Dermis microvascular lymphatic vessel endothelial cell (primary cell): ENCODE results near the gene NR1I2. TPM values are rescaled to one million over a fixed set of nuclear protein-coding genes. Genes with fewer than 3 reads are reported as not detected.

Experiments used
- DNase-seq, 2 donors: peaks; one replicate each; pipeline versions ENCODE4 v3.0.0 to v3.0.0-alpha.2; 2010; ENCODE audit warnings: low read depth in 2 of 2
- total RNA-seq: library from RNA; depleted of rRNA; stranded (reverse); fragments of >200 nt; gene quantifications from 2 replicates; pipeline ENCODE4 v1.2.1, GENCODE V29; 2014

NR1I2 gene
- total RNA-seq, 1 donor from 2014 or later = under 0.01 TPM

GRCh38 chr3:119818937-119819336 lies 37.0 kb downstream of the NR1I2 start:
- no peak for DNase-seq

- DNase-seq = no peak
Observed at GRCh38 chr3:119819806-119820205, 37.9 kb downstream of the NR1I2 start.

- no peak for DNase-seq
Observed at GRCh38 chr3:119825820-119826219, 43.9 kb downstream of the NR1I2 start.

- no peak for DNase-seq
Observed at GRCh38 chr3:119826711-119827608, 45.1 kb downstream of the NR1I2 start.

GRCh38 chr3:119829420-119829819 lies 47.5 kb downstream of the NR1I2 start:
- DNase-seq = no peak

GRCh38 chr3:119831022-119831421 lies 49.1 kb downstream of the NR1I2 start:
- DNase-seq = peak in 1 of 2 donors; percentile 18

GRCh38 chr3:119831941-119832371 lies 50.1 kb downstream of the NR1I2 start:
- no peak for DNase-seq

- DNase-seq = no peak
Observed at GRCh38 chr3:119834754-119835370, 53.0 kb downstream of the NR1I2 start.

GRCh38 chr3:119835556-119835955 lies 53.7 kb downstream of the NR1I2 start:
- DNase-seq = no peak

- no peak for DNase-seq
Observed at GRCh38 chr3:119841808-119842471, 60.0 kb downstream of the NR1I2 start.

- DNase-seq = no peak
Observed at GRCh38 chr3:119849126-119849525, 67.2 kb downstream of the NR1I2 start.

GRCh38 chr3:119856695-119857094 lies 74.8 kb downstream of the NR1I2 start:
- DNase-seq = no peak

- no peak for DNase-seq
Observed at GRCh38 chr3:119858957-119859356, 77.1 kb downstream of the NR1I2 start.

GRCh38 chr3:119859728-119860127 lies 77.8 kb downstream of the NR1I2 start:
- DNase-seq = no peak

GRCh38 chr3:119861681-119862080 lies 79.8 kb downstream of the NR1I2 start:
- DNase-seq = no peak

- no peak for DNase-seq
Observed at GRCh38 chr3:119862616-119863015, 80.7 kb downstream of the NR1I2 start.

- DNase-seq = no peak
Observed at GRCh38 chr3:119864476-119864875, 82.6 kb downstream of the NR1I2 start.

Other genes starting within 250 kb of the NR1I2 start
- gene CD80, start 222.5 kb upstream of the NR1I2 start, total RNA-seq = under 0.01 TPM in 1 of 2 replicates, not detected in the other
- gene ADPRH, start 202.6 kb upstream of the NR1I2 start, total RNA-seq = 8.7 and 10.5 TPM in 2 replicates
- gene PLA1A, start 184.2 kb upstream of the NR1I2 start, total RNA-seq = 5.1 and 11.9 TPM in 2 replicates
- gene POPDC2, start 121.5 kb upstream of the NR1I2 start, total RNA-seq = 0.26 and 0.76 TPM in 2 replicates
- gene COX17, start 104.7 kb upstream of the NR1I2 start, total RNA-seq = 20.7 and 25.4 TPM in 2 replicates
- 0.13 TPM in 1 of 2 replicates, not detected in the other for gene CFAP91, start 79.1 kb upstream of the NR1I2 start, total RNA-seq